Esophagus (tissue), 2 donors: Measurements from ENCODE around the gene SPTLC3. TPM values are rescaled to one million over a fixed set of nuclear protein-coding genes. Genes with fewer than 3 reads are reported as not detected.

Source experiments
- H3K27ac ChIP-seq, 2 donors: one replicate each; pipeline ENCODE4 v1.5.1; 2013; ENCODE audit warnings: low read depth in 2 of 2, mild to moderate bottlenecking in 2 of 2, inconsistent platforms in 1 of 2, low read length in 1 of 2, moderate library complexity in 1 of 2
- H3K27me3 ChIP-seq, 2 donors: one replicate each; pipeline ENCODE4 v1.6.1; 2013; ENCODE audit warnings: low read length in 2 of 2, control low read depth in 1 of 2, mild to moderate bottlenecking in 1 of 2; ENCODE audit not compliant: insufficient read depth in 2 of 2, control insufficient read depth in 1 of 2
- H3K36me3 ChIP-seq, 2 donors: one replicate each; pipeline ENCODE4 v1.6.1; 2013; ENCODE audit warnings: low read length in 1 of 2; ENCODE audit not compliant: control insufficient read depth in 2 of 2, insufficient read depth in 2 of 2
- H3K4me1 ChIP-seq, 2 donors: one replicate each; pipeline ENCODE4 v1.6.1; 2013; ENCODE audit warnings: low read length in 1 of 2; ENCODE audit not compliant: control insufficient read depth in 2 of 2, insufficient read depth in 2 of 2
- H3K4me3 ChIP-seq, 2 donors: one replicate each; pipeline ENCODE4 v1.5.1; 2013; ENCODE audit warnings: low read length in 2 of 2, mild to moderate bottlenecking in 2 of 2, low read depth in 1 of 2, moderate library complexity in 1 of 2
- H3K9me3 ChIP-seq, 2 donors: one replicate each; pipeline ENCODE4 v1.6.1; 2013; ENCODE audit warnings: mild to moderate bottlenecking in 2 of 2, low read depth in 1 of 2, low read length in 1 of 2, moderate library complexity in 1 of 2; ENCODE audit not compliant: control insufficient read depth in 2 of 2, insufficient read depth in 1 of 2
- WGBS, 2 donors: extraction: QIAGEN DNeasy Blood & Tissue Kit; methylation state at CpG; one replicate each; pipeline ENCODE4 v1.1.7; 2013; 5-methylcytosine and 5-hydroxymethylcytosine counted together
- polyA plus RNA-seq, 2 donors: library from polyadenylated mRNA; stranded (reverse); fragments of 200-250 nt; gene quantifications; one replicate each; pipeline ENCODE4 v1.2.3, GENCODE V29; 2013
- donor health status: healthy with polysubstance abuse.
- donor health status: Bipolar disorder and iron deficiency.

The SPTLC3 gene
- polyA plus RNA-seq, 2 donors = 3.5 TPM

- no peak overlapping the region for H3K27ac ChIP-seq
- no peaks in the 10 kb centered on the region for H3K9me3 ChIP-seq
- H3K27me3 ChIP-seq = no peaks in the 10 kb centered on the region
- no peaks in the 10 kb centered on the region for H3K36me3 ChIP-seq
- 92 to 94% methylated on average over 9 of the region's 9 CpGs for WGBS, 2 donors
- H3K4me3 ChIP-seq = no peak overlapping the region
- H3K4me1 ChIP-seq = no peaks in the 10 kb centered on the region
These were observed 151.1 kb downstream of the SPTLC3 start for GRCh38 chr20:13159889-13160288.

GRCh38 chr20:13165203-13165602 lies 156.4 kb downstream of the SPTLC3 start:
- 63 to 75% methylated on average over 4 of the region's 4 CpGs for WGBS, 2 donors
- Histone ChIP-seq H3K4me1 (no peaks in the 10 kb centered on the region), H3K27ac (no peak overlapping the region), H3K27me3 (no peaks in the 10 kb centered on the region), H3K9me3 (no peaks in the 10 kb centered on the region), H3K4me3 (no peak overlapping the region), H3K36me3 (no peaks in the 10 kb centered on the region)

GRCh38 chr20:13166011-13166410 lies 157.2 kb downstream of the SPTLC3 start:
- WGBS, 2 donors = 83 to 84% methylated on average over 5 of the region's 5 CpGs
- H3K36me3 ChIP-seq = no peaks in the 10 kb centered on the region

GRCh38 chr20:13166437-13166836 lies 157.7 kb downstream of the SPTLC3 start:
- no peak overlapping the region for H3K4me3 ChIP-seq
- 88 to 94% methylated on average over 3 of the region's 3 CpGs for WGBS, 2 donors
- H3K27ac ChIP-seq = no peak overlapping the region
- H3K9me3 ChIP-seq = no peaks in the 10 kb centered on the region
- H3K36me3 ChIP-seq = no peaks in the 10 kb centered on the region
- no peaks in the 10 kb centered on the region for H3K4me1 ChIP-seq
- H3K27me3 ChIP-seq = no peaks in the 10 kb centered on the region

More at GRCh38 chr20:13166011-13166410, 157.2 kb downstream of the SPTLC3 start:
- Histone ChIP-seq H3K9me3 (no peaks in the 10 kb centered on the region), H3K27me3 (no peaks in the 10 kb centered on the region), H3K4me1 (no peaks in the 10 kb centered on the region), H3K27ac (no peak overlapping the region), H3K4me3 (no peak overlapping the region)

- H3K9me3 ChIP-seq = peaks cover 0 to 2% of the 10 kb centered on the region in 2 donors
- H3K4me1 ChIP-seq = no peaks in the 10 kb centered on the region
- no peaks in the 10 kb centered on the region for H3K36me3 ChIP-seq
- no peaks in the 10 kb centered on the region for H3K27me3 ChIP-seq
- no peak overlapping the region for H3K27ac ChIP-seq
- no peak overlapping the region for H3K4me3 ChIP-seq
- WGBS, 2 donors = 78 to 86% methylated on average over 1 of the region's 1 CpG
These were observed 160.3 kb downstream of the SPTLC3 start for GRCh38 chr20:13169086-13169485.

- H3K27ac ChIP-seq = no peak overlapping the region
- WGBS, 2 donors = 80 to 83% methylated on average over 3 of the region's 3 CpGs
- no peak overlapping the region for H3K4me3 ChIP-seq
- no peaks in the 10 kb centered on the region for H3K36me3 ChIP-seq
- H3K4me1 ChIP-seq = no peaks in the 10 kb centered on the region
- peaks cover 0 to 2% of the 10 kb centered on the region in 2 donors for H3K9me3 ChIP-seq
- H3K27me3 ChIP-seq = no peaks in the 10 kb centered on the region
These were observed 162.0 kb downstream of the SPTLC3 start for GRCh38 chr20:13170771-13171170.

- no peaks in the 10 kb centered on the region for H3K4me1 ChIP-seq
- H3K27me3 ChIP-seq = no peaks in the 10 kb centered on the region
- no peak overlapping the region for H3K4me3 ChIP-seq
- no peak overlapping the region for H3K27ac ChIP-seq
- peaks cover 0 to 2% of the 10 kb centered on the region in 2 donors for H3K9me3 ChIP-seq
- WGBS, 2 donors = 77 to 86% methylated on average over 2 of the region's 2 CpGs
- H3K36me3 ChIP-seq = no peaks in the 10 kb centered on the region
These were observed 164.4 kb downstream of the SPTLC3 start for GRCh38 chr20:13173201-13173600.

GRCh38 chr20:13174402-13174801 lies 165.6 kb downstream of the SPTLC3 start:
- 90 to 93% methylated on average over 9 of the region's 9 CpGs for WGBS, 2 donors
- Histone ChIP-seq H3K27me3 (no peaks in the 10 kb centered on the region), H3K4me1 (no peaks in the 10 kb centered on the region), H3K27ac (no peak overlapping the region), H3K9me3 (peaks cover 0 to 2% of the 10 kb centered on the region in 2 donors), H3K4me3 (no peak overlapping the region), H3K36me3 (no peaks in the 10 kb centered on the region)

- Histone ChIP-seq H3K4me3 (no peak overlapping the region), H3K27ac (no peak overlapping the region), H3K9me3 (no peaks in the 10 kb centered on the region), H3K27me3 (no peaks in the 10 kb centered on the region), H3K36me3 (no peaks in the 10 kb centered on the region), H3K4me1 (no peaks in the 10 kb centered on the region)
- 68 to 85% methylated on average over 7 of the region's 7 CpGs for WGBS, 2 donors
These were observed 172.5 kb downstream of the SPTLC3 start for GRCh38 chr20:13180986-13181889.

GRCh38 chr20:13183005-13183404 lies 174.2 kb downstream of the SPTLC3 start:
- Histone ChIP-seq H3K9me3 (no peaks in the 10 kb centered on the region), H3K4me1 (no peaks in the 10 kb centered on the region), H3K4me3 (no peak overlapping the region), H3K27me3 (no peaks in the 10 kb centered on the region), H3K27ac (no peak overlapping the region), H3K36me3 (no peaks in the 10 kb centered on the region)
- 29 to 44% methylated on average over 1 of the region's 1 CpG for WGBS, 2 donors
